Left kidney (tissue), 2 donors: ENCODE data around the gene DNAJC25. TPM values are rescaled to one million over a fixed set of nuclear protein-coding genes. Genes with fewer than 3 reads are reported as not detected.
A peak's percentile ranks its signal among the peaks of the same experiment; 100 is the strongest.

Source experiments
- DNase-seq: peaks from one replicate; pipeline ENCODE4 v3.0.0-alpha.2; 2013
- polyA plus RNA-seq: library from polyadenylated mRNA; unstranded; fragments of 120-200 nt; gene quantifications from one replicate; pipeline ENCODE4 v1.2.1, GENCODE V29; 2013; ENCODE audit not compliant: insufficient read length

Gene DNAJC25
- polyA plus RNA-seq, 1 donor = 16.5 TPM

GRCh38 chr9:111622626-111623025, 8.5 kb upstream of the DNAJC25 start:
- DNase-seq = no peak

GRCh38 chr9:111627260-111627963, 3.7 kb upstream of the DNAJC25 start:
- DNase-seq = no peak

- DNase-seq = no peak
Measured at GRCh38 chr9:111628411-111628810, 2.7 kb upstream of the DNAJC25 start.

GRCh38 chr9:111630182-111630963, 761 bp upstream of the DNAJC25 start:
- no peak for DNase-seq

- no peak for DNase-seq
Measured at GRCh38 chr9:111630964-111631213, 245 bp upstream of the DNAJC25 start.

GRCh38 chr9:111632060-111632459, 926 bp downstream of the DNAJC25 start:
- no peak for DNase-seq

- no peak for DNase-seq
Measured at GRCh38 chr9:111632695-111633388, 1.7 kb downstream of the DNAJC25 start.

GRCh38 chr9:111633389-111633736, 2.2 kb downstream of the DNAJC25 start:
- no peak for DNase-seq

- DNase-seq = no peak
Measured at GRCh38 chr9:111634860-111635259, 3.7 kb downstream of the DNAJC25 start.

- DNase-seq = no peak
Measured at GRCh38 chr9:111637421-111637950, 6.4 kb downstream of the DNAJC25 start.

- DNase-seq = no peak
Measured at GRCh38 chr9:111644195-111644772, 13.2 kb downstream of the DNAJC25 start.

- no peak for DNase-seq
Measured at GRCh38 chr9:111645806-111646205, 14.7 kb downstream of the DNAJC25 start.

GRCh38 chr9:111646417-111646816, 15.3 kb downstream of the DNAJC25 start:
- DNase-seq = no peak

GRCh38 chr9:111648066-111648465, 16.9 kb downstream of the DNAJC25 start:
- DNase-seq = no peak

- DNase-seq = no peak
Measured at GRCh38 chr9:111649016-111649415, 17.9 kb downstream of the DNAJC25 start.

- no peak for DNase-seq
Measured at GRCh38 chr9:111657051-111657450, 25.9 kb downstream of the DNAJC25 start.

- DNase-seq = no peak
Measured at GRCh38 chr9:111658943-111659342, 27.8 kb downstream of the DNAJC25 start.

GRCh38 chr9:111659691-111660090, 28.6 kb downstream of the DNAJC25 start:
- no peak for DNase-seq

- peak; percentile 59 for DNase-seq
Measured at GRCh38 chr9:111661150-111661801, 30.1 kb downstream of the DNAJC25 start, which contains the start of gene GNG10. Gene GNG10, plus strand, starts transcription at chr9:111661605. Its CDS starts 30 bp downstream, at chr9:111661635.

- DNase-seq = peak; percentile 41
Measured at GRCh38 chr9:111661802-111662521, 30.8 kb downstream of the DNAJC25 start.

- DNase-seq = no peak
Measured at GRCh38 chr9:111662576-111663300, 31.6 kb downstream of the DNAJC25 start.
